GM12878 (cell line): ENCODE data around the gene SEMA4D. TPM values are rescaled to one million over a fixed set of nuclear protein-coding genes. Genes with fewer than 3 reads are reported as not detected.

Experiments
- ATAC-seq: fragments of 200-7000 bp; cut with Tn5 transposase; 3 replicates; pipeline ENCODE4 v1.9.1; 2020; ENCODE audit warnings: mild to moderate bottlenecking, moderate library complexity
- BruUV-seq: library from RNA; stranded (reverse); fragments of 400-500 nt; replicated peaks from 2 replicates; lab custom pipeline; 2021; lab: Mats Ljungman, UMichigan
- CTCF ChIA-PET: fragments of 300-600 bp; sonication (Branson Sonifier 250); formaldehyde crosslinking; extraction: SDS; loops from one replicate; lab custom pipeline; 2021; ENCODE audit warnings: inconsistent platforms; lab: Yijun Ruan, JAX
- POLR2A ChIA-PET: fragments of 350-600 bp; formaldehyde crosslinking; extraction: SDS; loops from one replicate; lab custom pipeline; 2021; ENCODE audit warnings: inconsistent platforms; lab: Charles Lee
- RAD21 ChIA-PET: fragments of 300-600 bp; sonication (Branson Sonifier 250); formaldehyde crosslinking; loops from one replicate; lab custom pipeline; 2023; ENCODE audit warnings: antibody characterized with exemption; ENCODE audit not compliant: unreplicated experiment; lab: Charles Lee
- SMC1A ChIA-PET: fragments of 300-600 bp; sonication (Branson Sonifier 250); formaldehyde crosslinking; loops from one replicate; lab custom pipeline; 2023; ENCODE audit not compliant: unreplicated experiment, uncharacterized antibody; lab: Charles Lee
- DNase-seq: peaks from one replicate; pipeline ENCODE4 v3.0.0-alpha.2; 2011; ENCODE audit warnings: low read depth, low spot score
- FAIRE-seq: peaks from 3 replicates; lab custom pipeline; 2011; peaks lifted over from hg19 to GRCh38; lab: Jason Lieb, UNC
- H2AFZ ChIP-seq: 2 replicates; pipeline ENCODE4 v1.6.0; 2011; ENCODE audit warnings: low read depth, low read length, control low read depth; ENCODE audit not compliant: control insufficient read depth
- H3K27ac ChIP-seq: 2 replicates; pipeline ENCODE4 v1.5.1; 2011; ENCODE audit warnings: control low read depth; ENCODE audit not compliant: control insufficient read depth, insufficient read depth
- H3K27me3 ChIP-seq, 2 experiments: replicated peaks in 1 of 2; 2 replicates each; pipeline versions ENCODE4 v1.6.0 to v1.6.1; 2011; ENCODE audit warnings: low read length in 1 of 2; ENCODE audit not compliant: control insufficient read depth in 2 of 2, insufficient read depth in 2 of 2
- H3K36me3 ChIP-seq, 2 experiments: 2 replicates each; pipeline ENCODE4 v1.5.1; 2011; ENCODE audit warnings: low read length in 1 of 2; ENCODE audit not compliant: control insufficient read depth in 2 of 2, insufficient read depth in 2 of 2
- H3K4me1 ChIP-seq: 2 replicates; pipeline ENCODE4 v1.6.1; 2011; ENCODE audit warnings: mild to moderate bottlenecking, low read length, moderate library complexity, mixed read lengths; ENCODE audit not compliant: control insufficient read depth, insufficient read depth
- H3K4me2 ChIP-seq: 2 replicates; pipeline ENCODE4 v1.6.0; 2011; ENCODE audit warnings: control low read depth; ENCODE audit not compliant: control insufficient read depth, insufficient read depth
- H3K4me3 ChIP-seq: fragments of 200-600 bp; sonication (generic); 2 replicates; pipeline ENCODE4 v1.5.1; 2016
- H3K79me2 ChIP-seq: 2 replicates; pipeline ENCODE4 v1.6.0; 2011; ENCODE audit warnings: low read length; ENCODE audit not compliant: control insufficient read depth, insufficient read depth
- H3K9ac ChIP-seq: 2 replicates; pipeline ENCODE4 v1.8.0; 2011; ENCODE audit warnings: low read length, control low read depth, mixed read lengths; ENCODE audit not compliant: control insufficient read depth, insufficient read depth
- H3K9me3 ChIP-seq: replicated peaks from 3 replicates; pipeline ENCODE4 v1.5.1; 2011; ENCODE audit warnings: mild to moderate bottlenecking, low read length; ENCODE audit not compliant: control insufficient read depth, insufficient read depth
- H4K20me1 ChIP-seq: 2 replicates; pipeline ENCODE4 v1.6.0; 2011; ENCODE audit not compliant: control insufficient read depth, insufficient read depth
- BHLHE40 ChIP-seq, 2 experiments: fragments of 450-650 bp in 1 of 2; IDR thresholded peaks; 2 replicates each; pipeline ENCODE4 v1.6.1; 2011 to 2017; ENCODE audit warnings: low read depth in 2 of 2, borderline replicate concordance in 1 of 2, improper control_type of control experiment in 1 of 2, low read length in 1 of 2, mild to moderate bottlenecking in 1 of 2
- E2F4 ChIP-seq: IDR thresholded peaks from 2 replicates; pipeline ENCODE4 v1.6.1; 2012; ENCODE audit warnings: low read depth, low read length, improper control_type of control experiment
- EP300 ChIP-seq, 2 experiments: fragments of 150-350 bp in 1 of 2; IDR thresholded peaks; 2 replicates each; pipeline ENCODE4 v1.6.1; 2011 to 2012; ENCODE audit warnings: low read depth in 2 of 2, low read length in 2 of 2, borderline replicate concordance in 1 of 2, improper control_type of control experiment in 1 of 2, inconsistent platforms in 1 of 2; ENCODE audit not compliant: control insufficient read depth in 1 of 2
- IRF4 ChIP-seq: IDR thresholded peaks from 2 replicates; pipeline ENCODE4 v1.6.1; 2011; ENCODE audit warnings: low read depth, low read length
- MAX ChIP-seq: IDR thresholded peaks from 2 replicates; pipeline ENCODE4 v1.6.1; 2012; ENCODE audit warnings: low read depth, low read length, improper control_type of control experiment
- SKIL ChIP-seq: fragments of 450-650 bp; IDR thresholded peaks from 2 replicates; pipeline ENCODE4 v1.6.1; 2017; ENCODE audit warnings: mild to moderate bottlenecking, low read depth, inconsistent platforms; ENCODE audit not compliant: poor library complexity, severe bottlenecking
- SREBF1 ChIP-seq: IDR thresholded peaks from 2 replicates; pipeline ENCODE4 v1.6.1; 2012; ENCODE audit warnings: mild to moderate bottlenecking, low read length
- ZNF622 ChIP-seq: fragments of 450-650 bp; IDR thresholded peaks from 2 replicates; pipeline ENCODE4 v1.6.1; 2017; ENCODE audit warnings: mild to moderate bottlenecking, inconsistent platforms
- WGBS: methylation state at CpG from one replicate; pipeline ENCODE4 v1.1.6; 2016; ENCODE audit warnings: low lambda C conversion rate; ENCODE audit not compliant: insufficient replicate concordance, insufficient coverage; ENCODE audit errors: missing lambda C conversion rate; 5-methylcytosine and 5-hydroxymethylcytosine counted together
- in situ Hi-C: fragments of 300-500 bp; cut with MboI; formaldehyde crosslinking; loops from 9 replicates; pipeline ENCODE4 v1.14.3; 2018; ENCODE audit warnings: mixed read lengths
- intact Hi-C: fragments of 100-400 bp; cut with micrococcal nuclease; formaldehyde crosslinking; loops from one replicate; pipeline ENCODE4 v1.14.2; 2022; ENCODE audit not compliant: unreplicated experiment
- polyA plus RNA-seq, 11 experiments: library from polyadenylated mRNA; depleted of rRNA in 4 of 11; unstranded in 6 of 11; stranded (reverse) in 5 of 11; fragments of >200 nt; fragmentation: Nextera tagmentation in 4 of 11; fragmentation: Illumina TruSeq in 1 of 11; extraction: Ambion mirVana in 4 of 11; extraction: Trizol in 1 of 11; gene quantifications; 1 replicate in 1 of 11; 2 replicates in 10 of 11; pipeline versions ENCODE4 v1.2.1 to v1.2.3, GENCODE V29; 2011 to 2016; ENCODE audit warnings: inconsistent platforms in 2 of 11, missing spikeins in 2 of 11, low read depth in 1 of 11
- total RNA-seq, 4 experiments: library from RNA; depleted of rRNA in 3 of 4; stranded (reverse); fragments of >200 nt in 3 of 4; fragmentation: Illumina TruSeq in 1 of 4; extraction: Trizol in 1 of 4; gene quantifications; 2 replicates each; pipeline versions ENCODE4 v1.2.1 to v1.2.3, GENCODE V29; 2013 to 2021
- TF ChIP-seq, protein P1 (sequence below): fragments of 450-650 bp; formaldehyde crosslinking; IDR thresholded peaks from 2 replicates; pipeline ENCODE4 v1.5.0; 2022; ENCODE audit warnings: mild to moderate bottlenecking, missing genetic modification characterization

Gene SEMA4D
- total and polyA plus RNA-seq, 10 of the 15 experiments (the other 5 are each of a cell fraction or from before 2014, with no cell fraction given): 15.1 to 136 (median 39.6) TPM

DNA sequence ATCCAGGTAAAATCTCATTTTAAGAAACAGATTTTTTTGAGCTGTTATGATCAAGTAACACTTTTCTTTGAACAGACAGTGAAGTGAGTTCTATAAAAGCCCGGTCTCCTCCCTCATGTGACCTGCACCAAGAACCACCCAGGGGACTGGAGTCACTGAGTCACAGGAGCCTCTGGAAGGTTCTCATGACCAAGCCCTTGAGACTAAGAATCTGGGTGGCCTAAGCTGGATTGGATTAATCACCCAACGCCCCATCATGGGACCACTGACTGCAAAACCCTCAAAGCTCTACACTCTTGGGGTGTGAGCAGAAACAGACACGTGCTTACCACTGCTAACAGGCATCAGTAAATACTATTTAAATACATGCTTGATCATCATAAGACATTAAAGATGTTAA, 131.2 kb downstream of the SEMA4D start (continued):
- TF ChIP-seq SKIL: no peak
- no peak for TF ChIP-seq ZNF622
- TF ChIP-seq, all 136 proteins: peak for 0

DNA sequence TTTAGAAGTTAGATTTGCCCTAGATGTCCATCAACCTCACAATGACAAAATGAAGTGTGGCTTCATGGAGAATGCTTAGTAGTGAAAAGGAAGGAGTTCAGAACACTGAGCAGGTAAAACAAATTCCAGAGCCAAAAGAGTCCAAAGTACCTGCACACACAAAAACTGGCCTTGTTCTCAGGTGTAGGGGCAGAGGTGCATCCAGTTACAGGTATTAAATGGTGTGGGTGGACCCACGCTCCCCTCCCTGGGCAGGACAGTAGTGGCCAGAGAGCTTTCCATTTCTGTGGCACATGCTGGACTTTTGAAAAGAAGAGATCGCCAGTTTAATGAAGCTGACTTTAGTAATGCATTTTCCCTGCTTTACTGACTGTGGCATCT, 132.4 kb downstream of the SEMA4D start:
- Histone ChIP-seq H3K4me1 (no peaks in the 10 kb centered on the region), H2AFZ (no peak overlapping the region), H4K20me1 (no peaks in the 10 kb centered on the region; the same call in 1 of the 2 replicates), H3K9me3 (no peaks in the 10 kb centered on the region), H3K4me3 (no peak overlapping the region), H3K36me3 (peaks cover 8 to 11% of the 10 kb centered on the region in 2 experiments), H3K27ac (no peak overlapping the region), H3K9ac (no peak overlapping the region), H3K4me2 (no peak overlapping the region), H3K79me2 (no peaks in the 10 kb centered on the region), H3K27me3 (no peaks in the 10 kb centered on the region)
- POLR2A ChIA-PET: no interaction called here
- BruUV-seq: no TSS peak
- 93% methylated on average over 2 of the region's 2 CpGs for WGBS
- FAIRE-seq (no peak), DNase-seq (no peak), ATAC-seq (no peak)
- intact Hi-C loops: no loop called here
- CTCF ChIA-PET: no interaction called here
- SMC1A ChIA-PET: no interaction called here
- RAD21 ChIA-PET: no interaction called here
- TF ChIP-seq EP300 (IDR thresholded peaks at IDR 0.05; ENCODE audit: borderline replicate concordance in 1 of 2, control insufficient read depth in 1 of 2, low read depth in 2 of 2, low read length in 2 of 2) (no peak), MAX (no peak), IRF4 (no peak), E2F4 (no peak), BHLHE40 (IDR thresholded peaks at IDR 0.05; ENCODE audit: borderline replicate concordance in 1 of 2, low read depth in 2 of 2, low read length in 1 of 2) (no peak), SREBF1 (no peak)
- TF ChIP-seq, protein P1, sequence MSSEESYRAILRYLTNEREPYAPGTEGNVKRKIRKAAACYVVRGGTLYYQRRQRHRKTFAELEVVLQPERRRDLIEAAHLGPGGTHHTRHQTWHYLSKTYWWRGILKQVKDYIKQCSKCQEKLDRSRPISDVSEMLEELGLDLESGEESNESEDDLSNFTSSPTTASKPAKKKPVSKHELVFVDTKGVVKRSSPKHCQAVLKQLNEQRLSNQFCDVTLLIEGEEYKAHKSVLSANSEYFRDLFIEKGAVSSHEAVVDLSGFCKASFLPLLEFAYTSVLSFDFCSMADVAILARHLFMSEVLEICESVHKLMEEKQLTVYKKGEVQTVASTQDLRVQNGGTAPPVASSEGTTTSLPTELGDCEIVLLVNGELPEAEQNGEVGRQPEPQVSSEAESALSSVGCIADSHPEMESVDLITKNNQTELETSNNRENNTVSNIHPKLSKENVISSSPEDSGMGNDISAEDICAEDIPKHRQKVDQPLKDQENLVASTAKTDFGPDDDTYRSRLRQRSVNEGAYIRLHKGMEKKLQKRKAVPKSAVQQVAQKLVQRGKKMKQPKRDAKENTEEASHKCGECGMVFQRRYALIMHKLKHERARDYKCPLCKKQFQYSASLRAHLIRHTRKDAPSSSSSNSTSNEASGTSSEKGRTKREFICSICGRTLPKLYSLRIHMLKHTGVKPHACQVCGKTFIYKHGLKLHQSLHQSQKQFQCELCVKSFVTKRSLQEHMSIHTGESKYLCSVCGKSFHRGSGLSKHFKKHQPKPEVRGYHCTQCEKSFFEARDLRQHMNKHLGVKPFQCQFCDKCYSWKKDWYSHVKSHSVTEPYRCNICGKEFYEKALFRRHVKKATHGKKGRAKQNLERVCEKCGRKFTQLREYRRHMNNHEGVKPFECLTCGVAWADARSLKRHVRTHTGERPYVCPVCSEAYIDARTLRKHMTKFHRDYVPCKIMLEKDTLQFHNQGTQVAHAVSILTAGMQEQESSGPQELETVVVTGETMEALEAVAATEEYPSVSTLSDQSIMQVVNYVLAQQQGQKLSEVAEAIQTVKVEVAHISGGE (CRISPR knock-in tag): no peak
- in situ Hi-C loops: no loop called here
